ENCODE results near the gene CEACAM19.

Gene CEACAM19

DNA sequence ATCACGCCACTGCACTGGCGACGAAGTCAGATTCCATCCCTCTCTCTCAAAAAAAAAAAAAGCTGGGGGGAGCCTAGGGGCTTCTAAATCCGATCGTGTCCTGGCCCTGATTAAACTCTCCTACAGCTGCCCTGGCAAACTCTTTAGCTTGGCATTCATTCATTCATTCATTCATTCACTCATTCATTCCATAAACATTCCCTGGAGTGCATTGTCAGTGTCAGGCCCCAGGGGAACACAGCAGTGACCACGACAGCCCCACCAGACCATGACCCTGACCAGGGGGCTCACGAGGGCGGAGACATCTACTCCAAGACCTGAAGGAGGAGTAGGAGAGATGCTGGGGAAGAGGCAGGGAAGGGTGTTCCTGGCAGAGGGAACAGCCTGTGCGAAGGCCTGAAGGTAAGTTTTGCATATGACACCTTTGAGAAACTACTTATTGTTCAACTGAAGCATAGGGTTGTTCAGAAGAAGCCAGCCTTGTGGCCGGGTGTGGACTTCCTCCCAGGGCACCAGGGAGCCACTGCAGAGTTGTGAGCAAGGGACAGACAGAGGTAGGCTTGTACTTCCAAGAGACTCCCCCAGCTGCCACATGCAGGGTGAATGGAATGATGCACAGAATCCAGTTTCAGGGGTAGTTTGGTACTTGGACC lies 52.1 kb downstream of the CEACAM19 start:
- DNase-seq (ENCODE audit: low read depth) = no peak

DNA sequence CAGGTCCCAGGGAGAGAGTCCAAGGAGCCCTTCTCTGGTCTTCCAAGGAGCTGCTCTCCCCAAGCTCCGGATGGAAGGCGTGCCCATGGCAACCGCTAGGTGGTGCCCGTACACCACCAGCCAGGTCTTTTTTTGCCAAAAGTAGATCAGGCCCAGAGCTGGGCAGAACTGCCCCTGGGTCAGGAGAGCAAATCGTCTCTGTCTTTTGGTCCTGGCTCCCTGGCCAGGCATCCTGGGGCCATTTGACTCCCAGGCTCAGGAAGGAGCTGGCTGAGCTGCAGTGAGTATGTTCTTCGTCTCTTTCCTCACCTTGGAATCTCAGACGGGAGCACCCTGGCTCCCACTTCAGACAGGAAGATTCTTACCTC lies 52.7 kb downstream of the CEACAM19 start:
- peak; percentile 60 for DNase-seq (ENCODE audit: low read depth)

DNA sequence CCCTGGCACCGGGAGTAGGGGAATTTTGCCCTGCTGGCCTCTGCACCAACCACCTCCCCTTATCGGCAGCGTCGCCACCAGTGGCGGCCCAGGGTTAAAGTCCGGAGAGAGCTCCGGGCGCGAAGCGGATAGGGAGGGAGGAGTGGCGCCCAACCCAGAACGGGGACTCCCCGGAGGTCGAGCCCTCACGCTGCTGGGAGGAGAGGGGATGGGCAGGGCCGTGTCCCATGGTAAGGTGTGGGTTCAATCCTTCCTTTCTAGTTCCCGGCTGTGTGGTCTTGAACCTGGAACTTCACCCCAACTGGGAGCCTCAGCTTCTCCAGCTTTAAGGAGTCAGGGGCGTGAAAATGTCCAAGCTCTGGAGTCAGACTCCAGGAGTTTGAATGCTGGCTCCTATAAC lies 54.0 kb downstream of the CEACAM19 start:
- DNase-seq (ENCODE audit: low read depth) = no peak

DNA sequence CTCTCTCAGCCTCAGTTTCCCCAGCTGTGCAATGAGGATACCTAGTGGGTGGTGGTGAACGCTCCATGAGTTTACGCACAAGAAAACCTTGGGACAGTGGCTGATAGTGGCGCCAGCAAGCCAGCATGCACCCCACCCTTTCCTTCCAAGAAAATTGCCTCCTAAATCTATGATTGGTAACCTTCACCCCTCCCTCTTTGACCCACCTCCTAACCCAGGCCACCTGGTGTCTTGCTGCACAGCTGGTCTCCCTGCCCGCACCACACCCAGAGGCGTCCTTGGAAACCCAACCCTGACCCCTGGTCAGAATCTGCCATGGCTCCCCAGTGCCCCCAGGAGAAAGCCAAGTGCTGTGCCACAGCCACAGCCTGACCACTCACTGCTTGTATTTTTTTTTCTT lies 54.4 kb downstream of the CEACAM19 start:
- DNase-seq (ENCODE audit: low read depth) = no peak

DNA sequence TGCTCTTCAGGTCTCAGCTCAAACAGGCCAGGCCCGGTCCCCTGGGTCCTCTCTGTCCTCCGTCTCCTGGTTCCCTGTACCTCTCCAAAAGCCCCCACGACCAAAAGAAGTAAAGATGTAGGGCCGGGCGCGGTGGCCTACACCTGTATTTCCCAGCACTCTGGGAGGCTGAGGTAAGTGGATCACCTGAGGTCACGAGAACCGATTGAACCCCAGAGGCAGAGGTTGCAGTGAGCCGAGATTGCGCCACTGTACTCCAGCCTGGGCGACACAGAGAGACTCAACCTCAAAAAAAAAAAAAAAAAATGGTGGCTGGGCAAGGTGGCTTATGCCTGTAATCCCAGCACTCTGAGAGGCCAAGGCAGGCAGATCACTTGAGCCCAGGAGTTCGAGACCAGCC lies 55.2 kb downstream of the CEACAM19 start:
- no peak for DNase-seq (ENCODE audit: low read depth)

DNA sequence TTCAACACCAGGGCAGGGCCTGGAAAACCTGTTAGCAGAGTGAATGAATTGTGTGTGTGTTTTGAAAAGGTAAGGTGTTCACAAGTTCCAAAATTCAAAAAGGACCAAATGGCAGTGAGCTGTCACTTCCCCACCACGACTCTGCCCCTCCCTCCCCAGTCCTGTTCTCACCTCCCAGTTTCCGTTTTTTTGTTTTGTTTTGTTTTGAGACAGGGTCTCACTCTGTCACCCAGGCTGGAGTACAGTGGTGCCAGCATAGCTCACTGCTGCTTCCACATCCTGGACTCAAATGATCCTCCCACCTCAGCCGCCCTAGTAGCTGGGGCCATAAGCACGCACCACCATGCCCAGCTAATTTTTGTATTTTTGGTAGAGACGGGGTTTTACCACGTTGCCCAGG lies 56.9 kb downstream of the CEACAM19 start:
- no peak for DNase-seq (ENCODE audit: low read depth)

DNA sequence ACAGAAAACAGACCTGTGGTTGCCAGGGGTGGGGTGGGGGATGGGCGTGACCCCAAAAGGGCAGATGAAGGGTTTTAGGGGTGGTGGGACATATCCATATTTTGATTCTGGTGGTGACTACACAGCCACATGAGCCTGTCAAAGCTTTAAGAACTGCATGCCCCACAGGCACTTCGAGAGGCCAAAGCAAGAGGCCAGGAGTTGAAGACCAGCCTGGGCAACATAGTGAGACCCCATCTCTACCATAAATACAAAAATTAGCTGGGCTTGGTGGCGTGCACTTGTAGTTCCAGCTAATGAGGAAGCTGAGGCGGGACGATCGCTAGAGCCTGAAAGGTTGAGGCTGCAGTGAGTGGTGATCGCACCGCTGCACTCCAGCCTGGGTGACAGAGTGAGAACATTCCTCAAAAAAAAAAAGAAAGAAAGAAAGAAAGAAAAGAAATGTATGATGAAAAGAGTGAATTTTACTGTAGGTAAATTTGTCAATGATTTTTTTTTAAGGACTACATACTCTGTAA lies 58.3 kb downstream of the CEACAM19 start:
- DNase-seq (ENCODE audit: low read depth) = no peak

DNA sequence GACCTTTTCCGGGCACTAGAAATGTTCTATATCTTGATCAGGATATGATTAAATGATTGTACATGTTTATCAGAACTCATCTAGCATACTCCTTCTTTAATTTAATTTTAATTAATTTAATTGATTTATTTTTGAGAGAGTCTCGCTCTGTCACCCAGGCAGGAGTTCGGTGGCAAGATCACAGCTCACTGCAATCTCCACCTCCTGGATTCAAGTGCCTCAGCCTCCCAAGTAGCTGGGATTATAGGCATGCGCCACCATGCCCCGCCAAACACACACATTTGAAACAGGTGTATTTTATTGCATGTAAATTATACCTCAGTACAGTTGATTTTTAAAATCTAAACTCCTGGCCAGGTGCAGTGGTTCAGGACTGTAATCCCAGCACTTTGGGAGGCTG lies 59.8 kb downstream of the CEACAM19 start:
- no peak for DNase-seq (ENCODE audit: low read depth)

DNA sequence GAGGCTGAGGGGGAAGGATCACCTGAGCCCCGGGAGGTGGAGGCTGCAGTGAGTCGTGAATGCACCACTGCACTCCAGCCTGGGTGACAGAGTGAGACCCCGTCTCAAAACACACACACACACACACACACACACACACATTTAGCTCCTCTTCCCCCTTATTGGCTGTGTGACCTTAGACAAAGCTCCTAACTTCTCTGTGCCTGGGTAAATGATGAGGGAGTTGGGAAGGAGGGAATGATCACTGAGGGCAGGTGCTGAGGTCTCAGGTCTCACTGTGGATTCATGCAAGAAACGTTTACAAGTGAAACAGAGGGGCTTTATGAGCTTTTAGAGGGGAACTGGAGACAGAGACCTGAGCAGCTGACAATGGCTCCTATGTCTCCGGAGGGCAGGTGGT lies 60.3 kb downstream of the CEACAM19 start:
- no peak for DNase-seq (ENCODE audit: low read depth)

DNA sequence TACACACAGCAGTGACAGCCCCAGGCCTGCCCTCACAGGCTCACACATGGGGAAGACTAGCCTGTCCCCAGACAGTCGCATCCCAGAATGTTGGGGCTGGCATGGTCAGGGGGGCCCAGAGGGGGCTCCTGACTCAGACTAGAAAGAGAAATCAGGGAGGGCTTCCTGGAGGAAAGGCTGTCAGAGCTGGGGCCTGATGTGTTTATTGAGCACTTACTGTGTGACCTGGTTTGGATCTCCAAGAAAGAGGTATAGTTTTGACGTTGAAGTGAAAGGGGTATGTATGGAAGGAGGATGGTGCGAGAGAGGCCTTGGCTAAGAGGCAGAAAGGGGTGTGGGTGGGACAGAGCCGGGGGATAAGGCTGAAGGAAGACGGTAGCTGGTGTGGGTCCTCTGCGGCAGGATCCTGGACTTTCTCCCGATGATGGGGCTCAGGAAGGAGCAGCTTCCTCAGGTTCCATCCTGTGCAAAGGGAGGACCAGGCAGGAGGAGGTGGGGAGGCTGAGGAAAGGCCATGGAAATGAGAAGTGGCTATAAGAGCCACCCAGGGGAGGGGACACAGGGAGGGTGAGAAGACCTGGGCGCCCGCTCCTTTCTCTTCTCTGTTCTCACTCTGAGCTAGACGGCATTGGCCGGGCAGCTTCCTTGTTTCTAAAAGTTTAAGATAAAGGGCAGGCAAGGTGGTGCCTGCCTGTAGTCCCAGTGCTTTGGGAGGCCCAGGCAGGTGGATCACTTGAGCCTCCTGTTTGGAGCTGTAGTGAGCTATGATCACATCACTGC lies 61.1 kb downstream of the CEACAM19 start:
- no peak for DNase-seq (ENCODE audit: low read depth)

Data from GM04504 (cell line).